Spleen (tissue), 13 donors: ENCODE data around the gene SLC22A3. TPM values are rescaled to one million over a fixed set of nuclear protein-coding genes. Genes with fewer than 3 reads are reported as not detected.

Source experiments
- DNase-seq: peaks from one replicate; pipeline ENCODE4 v3.0.0-alpha.2; 2020
- H3K27ac ChIP-seq, 8 donors: fragments of 200-600 bp; sonication (generic) in 7 of 8; 1 replicate in 4 of 8; 2 replicates in 4 of 8; pipeline versions ENCODE4 v1.5.0 to v1.8.0; 2016 to 2021; ENCODE audit warnings: inconsistent platforms in 4 of 8, mild to moderate bottlenecking in 4 of 8, moderate library complexity in 1 of 8
- H3K27me3 ChIP-seq, 7 donors: fragments of 200-600 bp; sonication (generic) in 6 of 7; replicated peaks in 1 of 7; 1 replicate in 4 of 7; 2 replicates in 3 of 7; pipeline versions ENCODE4 v1.5.0 to v1.8.0; 2016 to 2021; ENCODE audit warnings: inconsistent platforms in 3 of 7, mild to moderate bottlenecking in 1 of 7
- H3K36me3 ChIP-seq, 6 donors: fragments of 200-600 bp; sonication (generic) in 5 of 6; 1 replicate in 4 of 6; 2 replicates in 2 of 6; pipeline versions ENCODE4 v1.5.0 to v1.8.0; 2016 to 2021; ENCODE audit warnings: inconsistent platforms in 2 of 6
- H3K4me1 ChIP-seq, 6 donors: fragments of 200-600 bp; sonication (generic) in 5 of 6; 1 replicate in 3 of 6; 2 replicates in 3 of 6; pipeline versions ENCODE4 v1.5.0 to v1.8.0; 2016 to 2021; ENCODE audit warnings: inconsistent platforms in 3 of 6
- H3K4me3 ChIP-seq, 8 donors: fragments of 200-600 bp; sonication (generic) in 7 of 8; 1 replicate in 4 of 8; 2 replicates in 4 of 8; pipeline versions ENCODE4 v1.5.0 to v1.8.0; 2016 to 2021; ENCODE audit warnings: inconsistent platforms in 4 of 8, mild to moderate bottlenecking in 4 of 8, moderate library complexity in 2 of 8
- H3K9me3 ChIP-seq, 8 donors: fragments of 200-600 bp; sonication (generic) in 7 of 8; 1 replicate in 4 of 8; 2 replicates in 4 of 8; pipeline versions ENCODE4 v1.5.0 to v1.8.0; 2016 to 2021; ENCODE audit warnings: inconsistent platforms in 4 of 8
- POLR2A ChIP-seq, 3 donors: fragments of 450-650 bp; IDR thresholded peaks; one replicate each; pipeline ENCODE4 v1.5.1; 2017; ENCODE audit warnings: antibody characterized with exemption in 3 of 3, mild to moderate bottlenecking in 1 of 3
- POLR2AphosphoS5 ChIP-seq, 3 donors: sonication (generic); formaldehyde crosslinking; IDR thresholded peaks; one replicate each; pipeline ENCODE4 v1.5.1; 2017; ENCODE audit warnings: antibody characterized with exemption in 3 of 3
- WGBS, 5 donors: extraction: QIAGEN DNeasy Blood & Tissue Kit in 3 of 5; methylation state at CpG; one replicate each; pipeline versions ENCODE4 v1.1.5 to v1.1.7; 2013 to 2018; 5-methylcytosine and 5-hydroxymethylcytosine counted together
- intact Hi-C: fragments of 100-400 bp; cut with DNase I; formaldehyde crosslinking; loops from one replicate; pipeline ENCODE4 v1.15.0; 2023; ENCODE audit warnings: low total_unique reads
- long read RNA-seq, 2 donors: transcript quantifications; one replicate each; lab custom pipeline, GENCODE V29; 2026
- polyA plus RNA-seq, 3 donors: library from polyadenylated mRNA; stranded (reverse); fragments of 200-250 nt; gene quantifications; one replicate each; pipeline ENCODE4 v1.2.1, GENCODE V29; 2013
- total RNA-seq, 7 donors: library from RNA; depleted of rRNA in 3 of 7; stranded (reverse); fragments of >200 nt in 3 of 7; fragmentation: NEBNext Ultra II Directional in 4 of 7; extraction: Animal tissue kit (Norgen Biotek cat#: 25700) in 4 of 7; gene quantifications; one replicate each; pipeline versions ENCODE4 v1.1.0 to v1.2.1, GENCODE V29; 2016 to 2021
- TF ChIP-seq, protein P1 (sequence below), 11 experiments: fragments of 200-600 bp in 7 of 11; fragments of 450-650 bp in 4 of 11; sonication (generic) in 4 of 11; IDR thresholded peaks in 8 of 11; conservative IDR thresholded peaks in 3 of 11; 1 replicate in 7 of 11; 2 replicates in 4 of 11; pipeline versions ENCODE4 v1.4.0 to v1.8.0; 2016 to 2021; ENCODE audit warnings: antibody characterized with exemption in 11 of 11, inconsistent platforms in 4 of 11, mild to moderate bottlenecking in 1 of 11
- donor health status: healthy with polysubstance abuse.
- donor health status: DM: no; HTN: no; CAD: no; lungs with moderate emphysema.
- donor health status: DM: no; HTN: no; CAD: no.
- donor health status: Bipolar disorder and iron deficiency.
- donor health status: healthy.
- donor health status: DM: no; HTN: no; CAD: no.
- donor health status: DM: yes; HTN: yes; CAD: no.

Gene SLC22A3, protein sequence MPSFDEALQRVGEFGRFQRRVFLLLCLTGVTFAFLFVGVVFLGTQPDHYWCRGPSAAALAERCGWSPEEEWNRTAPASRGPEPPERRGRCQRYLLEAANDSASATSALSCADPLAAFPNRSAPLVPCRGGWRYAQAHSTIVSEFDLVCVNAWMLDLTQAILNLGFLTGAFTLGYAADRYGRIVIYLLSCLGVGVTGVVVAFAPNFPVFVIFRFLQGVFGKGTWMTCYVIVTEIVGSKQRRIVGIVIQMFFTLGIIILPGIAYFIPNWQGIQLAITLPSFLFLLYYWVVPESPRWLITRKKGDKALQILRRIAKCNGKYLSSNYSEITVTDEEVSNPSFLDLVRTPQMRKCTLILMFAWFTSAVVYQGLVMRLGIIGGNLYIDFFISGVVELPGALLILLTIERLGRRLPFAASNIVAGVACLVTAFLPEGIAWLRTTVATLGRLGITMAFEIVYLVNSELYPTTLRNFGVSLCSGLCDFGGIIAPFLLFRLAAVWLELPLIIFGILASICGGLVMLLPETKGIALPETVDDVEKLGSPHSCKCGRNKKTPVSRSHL
- total RNA-seq = 1 to 10 TPM in 4 of 7 donors, under 1 TPM in 3; 0.70 to 2.2 (median 1.4) TPM
- 1 to 10 TPM; 1.5 to 2.1 (median 2.1) TPM for polyA plus RNA-seq
- long read RNA-seq, donor 1 = 0 reads
- long read RNA-seq, donor 2 = 0 reads

DNA sequence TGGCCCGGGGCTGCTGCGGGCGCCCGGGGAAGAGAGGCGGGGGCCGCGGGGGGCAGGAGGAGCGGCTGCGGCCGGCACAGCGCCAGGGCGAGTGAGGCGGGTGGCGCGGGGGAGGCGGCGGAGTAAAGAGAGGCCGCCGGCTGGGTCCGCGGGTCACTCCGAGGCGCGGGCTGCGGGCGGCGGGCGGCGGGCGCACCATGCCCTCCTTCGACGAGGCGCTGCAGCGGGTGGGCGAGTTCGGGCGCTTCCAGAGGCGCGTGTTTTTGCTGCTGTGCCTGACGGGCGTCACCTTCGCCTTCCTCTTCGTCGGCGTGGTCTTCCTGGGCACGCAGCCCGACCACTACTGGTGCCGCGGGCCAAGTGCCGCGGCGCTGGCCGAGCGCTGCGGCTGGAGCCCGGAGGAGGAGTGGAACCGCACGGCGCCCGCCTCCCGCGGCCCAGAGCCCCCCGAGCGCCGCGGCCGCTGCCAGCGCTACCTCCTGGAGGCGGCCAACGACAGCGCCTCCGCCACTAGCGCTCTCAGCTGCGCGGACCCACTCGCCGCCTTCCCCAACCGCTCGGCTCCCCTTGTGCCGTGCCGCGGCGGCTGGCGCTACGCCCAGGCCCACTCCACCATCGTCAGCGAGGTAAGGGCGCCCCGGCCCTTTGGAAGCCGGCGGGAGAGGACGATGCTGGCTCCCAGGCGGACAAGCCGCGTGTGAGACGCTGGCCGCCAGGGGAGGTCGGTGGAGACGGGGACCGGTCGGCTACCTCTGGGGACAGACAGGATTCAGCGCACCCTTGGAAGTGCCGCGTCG lies at the start of gene SLC22A3:
SLC22A3 (plus strand) TSS at position 156 of the 797 bp plus-strand sequence; CDS start at position 198, 42 bp downstream.
- DNase-seq = no peak
- intact Hi-C loops = no loop called here
- Histone ChIP-seq H3K9me3 (no peaks in the 10 kb centered on the region), H3K4me1 (peaks cover 0 to 22% (median 11%) of the 10 kb centered on the region in 6 donors), H3K4me3 (peak within 1 kb of the TSS in 7 of 8 donors; percentile 23 to 58 (median 27)), H3K36me3 (no peaks in the 10 kb centered on the region), H3K27me3 (peaks cover 0 to 84% (median 27%) of the 10 kb centered on the region in 7 donors), H3K27ac (no peak within 1 kb of the TSS)
- TF ChIP-seq, protein P1, sequence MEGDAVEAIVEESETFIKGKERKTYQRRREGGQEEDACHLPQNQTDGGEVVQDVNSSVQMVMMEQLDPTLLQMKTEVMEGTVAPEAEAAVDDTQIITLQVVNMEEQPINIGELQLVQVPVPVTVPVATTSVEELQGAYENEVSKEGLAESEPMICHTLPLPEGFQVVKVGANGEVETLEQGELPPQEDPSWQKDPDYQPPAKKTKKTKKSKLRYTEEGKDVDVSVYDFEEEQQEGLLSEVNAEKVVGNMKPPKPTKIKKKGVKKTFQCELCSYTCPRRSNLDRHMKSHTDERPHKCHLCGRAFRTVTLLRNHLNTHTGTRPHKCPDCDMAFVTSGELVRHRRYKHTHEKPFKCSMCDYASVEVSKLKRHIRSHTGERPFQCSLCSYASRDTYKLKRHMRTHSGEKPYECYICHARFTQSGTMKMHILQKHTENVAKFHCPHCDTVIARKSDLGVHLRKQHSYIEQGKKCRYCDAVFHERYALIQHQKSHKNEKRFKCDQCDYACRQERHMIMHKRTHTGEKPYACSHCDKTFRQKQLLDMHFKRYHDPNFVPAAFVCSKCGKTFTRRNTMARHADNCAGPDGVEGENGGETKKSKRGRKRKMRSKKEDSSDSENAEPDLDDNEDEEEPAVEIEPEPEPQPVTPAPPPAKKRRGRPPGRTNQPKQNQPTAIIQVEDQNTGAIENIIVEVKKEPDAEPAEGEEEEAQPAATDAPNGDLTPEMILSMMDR (IDR thresholded peaks at IDR 0.05 in 8 of 11, conservative IDR thresholded peaks at IDR 0.05 in 3 of 11) = no peak
- peak in 1 of 3 donors; percentile 5 for TF ChIP-seq POLR2AphosphoS5 (IDR thresholded peaks at IDR 0.05)
- 2 to 3% (median 2%) methylated on average over 22 to 105 of the region's 105 CpGs for WGBS, 5 donors

DNA sequence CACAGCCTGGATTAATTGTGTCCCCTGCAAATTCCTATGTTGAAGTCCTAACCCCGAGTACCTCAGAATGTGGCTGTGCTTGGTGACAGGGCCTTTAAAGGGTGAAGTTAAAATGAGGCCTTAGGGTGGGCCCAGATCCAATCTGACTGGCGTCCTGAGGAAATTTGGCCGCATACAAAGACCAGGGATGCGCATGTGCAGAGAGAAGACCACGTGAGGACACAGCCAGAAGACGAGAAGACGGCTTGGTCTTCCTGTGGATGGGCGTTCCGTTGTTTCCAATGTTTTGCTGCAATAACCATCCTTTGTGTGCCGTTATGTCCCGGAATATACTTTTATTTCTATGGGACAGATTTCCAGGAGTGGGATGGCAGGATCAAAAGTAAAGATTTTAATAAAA lies 48.6 kb upstream of the SLC22A3 start:
- Histone ChIP-seq H3K36me3 (no peaks in the 10 kb centered on the region), H3K27me3 (peaks cover 0 to 4% (median 0%) of the 10 kb centered on the region in 7 donors), H3K4me1 (no peaks in the 10 kb centered on the region), H3K4me3 (no peak overlapping the region), H3K27ac (no peak overlapping the region), H3K9me3 (no peaks in the 10 kb centered on the region)
- DNase-seq = no peak
- 87 to 97% (median 92%) methylated on average over 11 of the region's 11 CpGs for WGBS, 5 donors
- TF ChIP-seq, protein P1 (IDR thresholded peaks at IDR 0.05 in 8 of 11, conservative IDR thresholded peaks at IDR 0.05 in 3 of 11) = no peak
- TF ChIP-seq POLR2AphosphoS5 (IDR thresholded peaks at IDR 0.05) = no peak
- no peak for TF ChIP-seq POLR2A (IDR thresholded peaks at IDR 0.05)
- intact Hi-C loops = no loop called here

DNA sequence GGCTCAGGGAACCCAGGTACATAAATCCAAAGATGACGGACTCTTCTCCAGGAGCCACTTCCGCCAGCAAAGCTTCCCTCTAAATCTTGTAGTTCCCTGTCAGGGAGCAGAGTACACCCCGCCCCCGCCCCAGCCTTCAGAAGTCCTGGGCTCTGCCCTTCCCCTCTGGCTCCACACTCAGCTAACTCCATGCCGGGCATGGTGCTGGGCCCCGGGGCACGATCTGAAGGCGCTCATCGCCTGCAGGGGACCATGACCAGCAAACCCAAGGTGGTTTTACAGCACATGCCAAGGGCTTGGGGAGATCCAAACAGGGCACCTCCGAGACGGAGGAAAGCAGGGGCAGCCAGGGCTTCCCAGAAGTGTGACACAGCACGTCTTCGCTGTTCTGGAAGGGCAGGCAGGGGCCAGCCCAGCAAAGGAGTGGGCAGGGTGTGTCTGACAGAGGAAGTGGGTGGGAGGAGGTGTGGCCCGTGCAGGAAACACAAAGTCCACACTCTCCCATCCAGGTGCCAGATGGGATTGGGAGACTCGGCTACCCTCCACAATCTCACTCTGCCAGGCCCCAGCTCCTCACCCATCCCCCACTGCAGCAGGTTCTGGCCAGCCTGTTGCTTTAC lies 48.0 kb upstream of the SLC22A3 start:
- no peak overlapping the region for H3K27ac ChIP-seq
- H3K36me3 ChIP-seq = no peaks in the 10 kb centered on the region
- no peaks in the 10 kb centered on the region for H3K4me1 ChIP-seq
- H3K27me3 ChIP-seq = peaks cover 0 to 4% (median 0%) of the 10 kb centered on the region in 7 donors
- TF ChIP-seq, protein P1 (IDR thresholded peaks at IDR 0.05 in 8 of 11, conservative IDR thresholded peaks at IDR 0.05 in 3 of 11) = no peak
- TF ChIP-seq POLR2A (IDR thresholded peaks at IDR 0.05) = no peak
- no peak for TF ChIP-seq POLR2AphosphoS5 (IDR thresholded peaks at IDR 0.05)
- no peak overlapping the region for H3K4me3 ChIP-seq
- WGBS, 5 donors = 57 to 75% (median 66%) methylated on average over 13 to 15 of the region's 15 CpGs
- intact Hi-C loops = no loop called here
- no peak for DNase-seq
- no peaks in the 10 kb centered on the region for H3K9me3 ChIP-seq
